HepG2 (cell line): ENCODE data around the gene SLC9B2. TPM values are rescaled to one million over a fixed set of nuclear protein-coding genes. Genes with fewer than 3 reads are reported as not detected.

Experiments
- AGO2 ChIP-seq: fragments of 200-400 bp; formaldehyde crosslinking; optimal IDR thresholded peaks from 2 replicates; pipeline ENCODE3; 2017; ENCODE audit warnings: mild to moderate bottlenecking, low read depth, low read length, moderate library complexity
- EP300 ChIP-seq, 3 experiments: sonication (generic) in 1 of 3; formaldehyde crosslinking in 1 of 3; IDR thresholded peaks; 2 replicates each; pipeline versions ENCODE4 v1.5.1 to v1.6.1; 2011 to 2020; ENCODE audit warnings: low read depth in 2 of 3, low read length in 2 of 3, borderline replicate concordance in 1 of 3, improper control_type of control experiment in 1 of 3, mild to moderate bottlenecking in 1 of 3, missing genetic modification reagents in 1 of 3, moderate library complexity in 1 of 3
- FOXC1 ChIP-seq: sonication (generic); formaldehyde crosslinking; IDR thresholded peaks from 2 replicates; pipeline ENCODE4 v1.8.0; 2022; ENCODE audit warnings: mild to moderate bottlenecking, missing genetic modification reagents, borderline replicate concordance
- KAT7 ChIP-seq: IDR thresholded peaks from 2 replicates; pipeline ENCODE4 v1.6.1; 2018; ENCODE audit warnings: borderline replicate concordance, missing compliant biosample characterization
- KDM2A ChIP-seq: sonication (generic); formaldehyde crosslinking; IDR thresholded peaks from 2 replicates; pipeline ENCODE4 v1.4.0; 2020; ENCODE audit warnings: low read depth, missing genetic modification reagents, borderline replicate concordance
- MAF1 ChIP-seq: sonication (generic); formaldehyde crosslinking; IDR thresholded peaks from 2 replicates; pipeline ENCODE4 v1.5.0; 2020; ENCODE audit warnings: missing genetic modification reagents, borderline replicate concordance
- PBX2 ChIP-seq: IDR thresholded peaks from 2 replicates; pipeline ENCODE4 v1.6.1; 2016; ENCODE audit warnings: control low read depth
- PCBP1 ChIP-seq: fragments of 200-400 bp; formaldehyde crosslinking; IDR thresholded peaks from 2 replicates; pipeline ENCODE4 v1.6.1; 2017; ENCODE audit warnings: mild to moderate bottlenecking, low read depth, low read length, borderline replicate concordance
- SNAPC2 ChIP-seq: sonication (generic); formaldehyde crosslinking; IDR thresholded peaks from 2 replicates; pipeline ENCODE4 v1.8.1; 2022; ENCODE audit warnings: mild to moderate bottlenecking, missing genetic modification reagents
- SP1 ChIP-seq, 2 experiments: fragments of 450-650 bp in 1 of 2; sonication (generic) in 1 of 2; formaldehyde crosslinking in 1 of 2; IDR thresholded peaks; 2 replicates each; pipeline versions ENCODE4 v1.4.0 to v1.6.1; 2016 to 2020; ENCODE audit warnings: missing genetic modification reagents in 1 of 2
- TBX2 ChIP-seq: sonication (generic); formaldehyde crosslinking; IDR thresholded peaks from 2 replicates; pipeline ENCODE4 v1.5.0; 2020; ENCODE audit warnings: missing genetic modification reagents, mild to moderate bottlenecking, borderline replicate concordance
- ZKSCAN5 ChIP-seq: sonication (generic); formaldehyde crosslinking; IDR thresholded peaks from 2 replicates; pipeline ENCODE4 v1.5.1; 2020; ENCODE audit warnings: mild to moderate bottlenecking, missing genetic modification reagents
- ZKSCAN8 ChIP-seq: IDR thresholded peaks from 2 replicates; pipeline ENCODE4 v1.6.1; 2016; ENCODE audit warnings: borderline replicate concordance, missing genetic modification reagents, missing compliant biosample characterization
- ZNF101 ChIP-seq: sonication (generic); formaldehyde crosslinking; IDR thresholded peaks from 2 replicates; pipeline ENCODE4 v1.4.0; 2020; ENCODE audit warnings: mild to moderate bottlenecking, low read depth, missing genetic modification reagents, borderline replicate concordance
- ZNF292 ChIP-seq: sonication (generic); formaldehyde crosslinking; IDR thresholded peaks from 2 replicates; pipeline ENCODE4 v1.8.1; 2022; ENCODE audit warnings: mild to moderate bottlenecking, low read depth, missing genetic modification reagents, borderline replicate concordance
- ZNF550 ChIP-seq: sonication (generic); formaldehyde crosslinking; IDR thresholded peaks from 2 replicates; pipeline ENCODE4 v1.4.0; 2020; ENCODE audit warnings: mild to moderate bottlenecking, missing genetic modification reagents, borderline replicate concordance
- ZNF678 ChIP-seq: sonication (generic); formaldehyde crosslinking; IDR thresholded peaks from 2 replicates; pipeline ENCODE4 v1.4.0; 2020; ENCODE audit warnings: mild to moderate bottlenecking, missing genetic modification reagents
- ZNF746 ChIP-seq: sonication (generic); formaldehyde crosslinking; IDR thresholded peaks from 2 replicates; pipeline ENCODE4 v1.8.0; 2022; ENCODE audit warnings: mild to moderate bottlenecking, missing genetic modification reagents
- polyA plus RNA-seq, 8 experiments: library from polyadenylated mRNA; depleted of rRNA in 3 of 8; stranded (reverse) in 7 of 8; unstranded in 1 of 8; fragments of >200 nt; fragmentation: Illumina TruSeq in 4 of 8; extraction: Trizol in 4 of 8; gene quantifications; 2 replicates each; pipeline versions ENCODE4 v1.2.1 to v1.2.3, GENCODE V29; 2011 to 2016; ENCODE audit warnings: low read depth in 4 of 8, missing spikeins in 1 of 8, mixed read lengths in 1 of 8; ENCODE audit not compliant: insufficient read depth in 1 of 8
- total RNA-seq, 5 experiments: library from RNA; depleted of rRNA; stranded (reverse); fragments of >200 nt; fragmentation: Illumina TruSeq; extraction: Trizol; gene quantifications; 2 replicates each; pipeline ENCODE4 v1.2.3, GENCODE V29; 2016; ENCODE audit warnings: low read depth in 1 of 5
- TF ChIP-seq, protein P1 (sequence below), 2 experiments: sonication (generic) in 1 of 2; formaldehyde crosslinking in 1 of 2; IDR thresholded peaks; 2 replicates each; pipeline versions ENCODE4 v1.6.1 to v1.9.0; 2014 to 2022; ENCODE audit warnings: antibody characterized with exemption in 1 of 2, borderline replicate concordance in 1 of 2, inconsistent platforms in 1 of 2, low read depth in 1 of 2, missing genetic modification reagents in 1 of 2
- TF ChIP-seq, protein P2 (sequence below): sonication (generic); formaldehyde crosslinking; conservative IDR thresholded peaks from 2 replicates; pipeline ENCODE4 v1.5.0; 2020; ENCODE audit warnings: missing genetic modification reagents

SLC9B2 gene
- total and polyA plus RNA-seq, 2 of the 13 experiments (the other 11 are each of a cell fraction or from before 2014, with no cell fraction given) = 23.5 to 38.5 TPM

- TF ChIP-seq MAF1 (CRISPR knock-in tag) = no peak
- TF ChIP-seq EP300 (IDR thresholded peaks at IDR 0.05; ENCODE audit: low read depth in 2 of 2, low read length in 2 of 2) = no peak
- no peak for TF ChIP-seq EP300 (CRISPR knock-in tag; IDR thresholded peaks at IDR 0.05; ENCODE audit: borderline replicate concordance)
- no peak for TF ChIP-seq ZNF292 (CRISPR knock-in tag)
- TF ChIP-seq, protein P1, sequence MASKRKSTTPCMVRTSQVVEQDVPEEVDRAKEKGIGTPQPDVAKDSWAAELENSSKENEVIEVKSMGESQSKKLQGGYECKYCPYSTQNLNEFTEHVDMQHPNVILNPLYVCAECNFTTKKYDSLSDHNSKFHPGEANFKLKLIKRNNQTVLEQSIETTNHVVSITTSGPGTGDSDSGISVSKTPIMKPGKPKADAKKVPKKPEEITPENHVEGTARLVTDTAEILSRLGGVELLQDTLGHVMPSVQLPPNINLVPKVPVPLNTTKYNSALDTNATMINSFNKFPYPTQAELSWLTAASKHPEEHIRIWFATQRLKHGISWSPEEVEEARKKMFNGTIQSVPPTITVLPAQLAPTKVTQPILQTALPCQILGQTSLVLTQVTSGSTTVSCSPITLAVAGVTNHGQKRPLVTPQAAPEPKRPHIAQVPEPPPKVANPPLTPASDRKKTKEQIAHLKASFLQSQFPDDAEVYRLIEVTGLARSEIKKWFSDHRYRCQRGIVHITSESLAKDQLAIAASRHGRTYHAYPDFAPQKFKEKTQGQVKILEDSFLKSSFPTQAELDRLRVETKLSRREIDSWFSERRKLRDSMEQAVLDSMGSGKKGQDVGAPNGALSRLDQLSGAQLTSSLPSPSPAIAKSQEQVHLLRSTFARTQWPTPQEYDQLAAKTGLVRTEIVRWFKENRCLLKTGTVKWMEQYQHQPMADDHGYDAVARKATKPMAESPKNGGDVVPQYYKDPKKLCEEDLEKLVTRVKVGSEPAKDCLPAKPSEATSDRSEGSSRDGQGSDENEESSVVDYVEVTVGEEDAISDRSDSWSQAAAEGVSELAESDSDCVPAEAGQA (IDR thresholded peaks at IDR 0.05; ENCODE audit: low read depth) = no peak
- TF ChIP-seq, protein P1 (CRISPR knock-in tag; IDR thresholded peaks at IDR 0.05; ENCODE audit: borderline replicate concordance) = no peak
- no peak for TF ChIP-seq SP1 (IDR thresholded peaks at IDR 0.05)
- TF ChIP-seq SP1 (CRISPR knock-in tag; IDR thresholded peaks at IDR 0.05) = no peak
- TF ChIP-seq ZNF101 = no peak
- TF ChIP-seq ZKSCAN5 (CRISPR knock-in tag) = no peak
- TF ChIP-seq, protein P2, sequence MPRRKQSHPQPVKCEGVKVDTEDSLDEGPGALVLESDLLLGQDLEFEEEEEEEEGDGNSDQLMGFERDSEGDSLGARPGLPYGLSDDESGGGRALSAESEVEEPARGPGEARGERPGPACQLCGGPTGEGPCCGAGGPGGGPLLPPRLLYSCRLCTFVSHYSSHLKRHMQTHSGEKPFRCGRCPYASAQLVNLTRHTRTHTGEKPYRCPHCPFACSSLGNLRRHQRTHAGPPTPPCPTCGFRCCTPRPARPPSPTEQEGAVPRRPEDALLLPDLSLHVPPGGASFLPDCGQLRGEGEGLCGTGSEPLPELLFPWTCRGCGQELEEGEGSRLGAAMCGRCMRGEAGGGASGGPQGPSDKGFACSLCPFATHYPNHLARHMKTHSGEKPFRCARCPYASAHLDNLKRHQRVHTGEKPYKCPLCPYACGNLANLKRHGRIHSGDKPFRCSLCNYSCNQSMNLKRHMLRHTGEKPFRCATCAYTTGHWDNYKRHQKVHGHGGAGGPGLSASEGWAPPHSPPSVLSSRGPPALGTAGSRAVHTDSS (CRISPR knock-in tag) = no peak
- 0 out of 2 replicates have a peak, but pooled peaks have one; percentile 14 for TF ChIP-seq KAT7 (CRISPR knock-in tag)
- no peak for TF ChIP-seq ZNF550
- TF ChIP-seq SNAPC2 = no peak
- no peak for TF ChIP-seq TBX2 (CRISPR knock-in tag)
- no peak for TF ChIP-seq PBX2 (CRISPR knock-in tag)
- no peak for TF ChIP-seq ZKSCAN8 (CRISPR knock-in tag)
- TF ChIP-seq AGO2 = no peak
- peak; percentile 6; the same call in 1 of the 2 replicates for TF ChIP-seq KDM2A (CRISPR knock-in tag)
- TF ChIP-seq ZNF746 (CRISPR knock-in tag) = no peak
- no peak for TF ChIP-seq ZNF678
- 0 out of 2 replicates have a peak, but pooled peaks have one; percentile 52 for TF ChIP-seq FOXC1 (CRISPR knock-in tag)
- TF ChIP-seq PCBP1 = no peak
Observed at GRCh38 chr4:103076747-103077347, at the start of gene SLC9B2 (continued).
